ENCODE results near the gene TCF21.

- TF ChIP-seq USF2 (IDR thresholded peaks at IDR 0.05; ENCODE audit: borderline replicate concordance, low read depth, low read length) (no peak), EZH2 (IDR thresholded peaks at IDR 0.05; ENCODE audit: borderline replicate concordance, control insufficient read depth, low read depth, low read length) (no peak), USF1 (IDR thresholded peaks at IDR 0.05; ENCODE audit: borderline replicate concordance, extremely low read length, insufficient read depth, low read depth, low read length) (no peak), POLR2A (IDR thresholded peaks at IDR 0.05; ENCODE audit: low read depth, low read length) (no peak), CTCF (IDR thresholded peaks at IDR 0.05 in 2 of 3, conservative IDR thresholded peaks at IDR 0.05 in 1 of 3; ENCODE audit: control insufficient read depth in 2 of 3, extremely low read depth in 1 of 3, insufficient read depth in 1 of 3, low read depth in 3 of 3, low read length in 3 of 3) (no peak), POLR2AphosphoS2 (IDR thresholded peaks at IDR 0.05; ENCODE audit: low read depth, low read length) (no peak), CREM (IDR thresholded peaks at IDR 0.05; ENCODE audit: low read depth) (no peak), NKRF (conservative IDR thresholded peaks at IDR 0.05) (no peak), TAF1 (IDR thresholded peaks at IDR 0.05; ENCODE audit: borderline replicate concordance, low read depth, low read length) (no peak), DPF2 (IDR thresholded peaks at IDR 0.05) (no peak), ZZZ3 (IDR thresholded peaks at IDR 0.05; ENCODE audit: control insufficient read depth, insufficient read length, low read depth) (no peak), SP1 (IDR thresholded peaks at IDR 0.05; ENCODE audit: low read depth, low read length) (no peak)
Measured at GRCh38 chr6:133857696-133858095, 31.2 kb upstream of the TCF21 start.

All from GM12878 (cell line).